Fibroblast of skin of right quadriceps (primary cell): ENCODE results near the gene RNF187.

ENCODE experiments used
- DNase-seq: peaks from one replicate; pipeline ENCODE4 v3.0.0-alpha.2; 2013

RNF187 gene

GRCh38 chr1:228487336-228488124 lies at the start of gene RNF187:
RNF187 (plus strand) TSS chr1:228487382.
- DNase-seq: no peak

GRCh38 chr1:228437424-228437962 lies 49.7 kb upstream of the RNF187 start:
- no peak for DNase-seq

GRCh38 chr1:228438266-228438665 lies 48.9 kb upstream of the RNF187 start:
- no peak for DNase-seq

- no peak for DNase-seq
Measured at GRCh38 chr1:228440761-228441500, 46.3 kb upstream of the RNF187 start.

- no peak for DNase-seq
Measured at GRCh38 chr1:228443395-228443794, 43.8 kb upstream of the RNF187 start.

GRCh38 chr1:228445490-228445842 lies 41.7 kb upstream of the RNF187 start:
- no peak for DNase-seq

GRCh38 chr1:228445843-228446650 lies 41.1 kb upstream of the RNF187 start:
- DNase-seq: peak; percentile 11

GRCh38 chr1:228446852-228447251 lies 40.3 kb upstream of the RNF187 start:
- no peak for DNase-seq

- no peak for DNase-seq
Measured at GRCh38 chr1:228448372-228448771, 38.8 kb upstream of the RNF187 start.

GRCh38 chr1:228450200-228450599 lies 37.0 kb upstream of the RNF187 start:
- DNase-seq: no peak

GRCh38 chr1:228452194-228453021 lies 34.8 kb upstream of the RNF187 start:
- no peak for DNase-seq

- DNase-seq: no peak
Measured at GRCh38 chr1:228453022-228453560, 34.1 kb upstream of the RNF187 start.

- DNase-seq: no peak
Measured at GRCh38 chr1:228453614-228454013, 33.6 kb upstream of the RNF187 start.

- no peak for DNase-seq
Measured at GRCh38 chr1:228454238-228454637, 32.9 kb upstream of the RNF187 start.

GRCh38 chr1:228455715-228456114 lies 31.5 kb upstream of the RNF187 start:
- no peak for DNase-seq

- DNase-seq: no peak
Measured at GRCh38 chr1:228456252-228457016, 30.7 kb upstream of the RNF187 start.

- no peak for DNase-seq
Measured at GRCh38 chr1:228457017-228457395, 30.2 kb upstream of the RNF187 start.

- peak; percentile 99 for DNase-seq
Measured at GRCh38 chr1:228457396-228458176, 29.6 kb upstream of the RNF187 start.

GRCh38 chr1:228459091-228459993 lies 27.8 kb upstream of the RNF187 start:
- DNase-seq: peak; percentile 78
